Neural cell (in vitro differentiated cells): Measurements from ENCODE around the gene PLCXD3. TPM values are rescaled to one million over a fixed set of nuclear protein-coding genes. Genes with fewer than 3 reads are reported as not detected.

Source experiments
- H2AFZ ChIP-seq: fragments of 200-600, 300-800 bp; sonication (generic), shearing (Covaris generic); 2 replicates; pipeline ENCODE4 v1.6.0; 2014; ENCODE audit warnings: low read depth, mild to moderate bottlenecking, antibody characterized with exemption, low read length, moderate library complexity
- H3F3A ChIP-seq: fragments of 200-600 bp; shearing (Covaris generic); 2 replicates; pipeline ENCODE4 v1.6.1; 2016; ENCODE audit warnings: mild to moderate bottlenecking, moderate library complexity, mixed read lengths, antibody characterized with exemption, low read length; ENCODE audit not compliant: insufficient read depth, poor library complexity, severe bottlenecking
- H3K27ac ChIP-seq: fragments of 200-600, 300-800 bp; sonication (generic), shearing (Covaris generic); 2 replicates; pipeline ENCODE4 v1.5.1; 2014; ENCODE audit warnings: mild to moderate bottlenecking, low read length, moderate library complexity
- H3K27me3 ChIP-seq: fragments of 300-800, 200-600 bp; sonication (generic), shearing (Covaris generic); 2 replicates; pipeline ENCODE4 v1.6.0; 2014; ENCODE audit warnings: mild to moderate bottlenecking, low read depth, low read length, moderate library complexity; ENCODE audit not compliant: insufficient read depth
- H3K36me3 ChIP-seq: fragments of 300-800, 200-600 bp; sonication (generic), shearing (Covaris generic); 2 replicates; pipeline ENCODE4 v1.5.1; 2014; ENCODE audit warnings: mild to moderate bottlenecking, antibody characterized with exemption, low read length, moderate library complexity; ENCODE audit not compliant: insufficient read depth
- H3K4me2 ChIP-seq: fragments of 300-800, 200-600 bp; sonication (generic), shearing (Covaris generic); 2 replicates; pipeline ENCODE4 v1.6.0; 2014; ENCODE audit warnings: mild to moderate bottlenecking, low read length
- H3K4me3 ChIP-seq: fragments of 300-800, 200-600 bp; sonication (generic), shearing (Covaris generic); 2 replicates; pipeline ENCODE4 v1.5.1; 2014; ENCODE audit warnings: mild to moderate bottlenecking, low read length, moderate library complexity
- H3K79me2 ChIP-seq: fragments of 200-600 bp; shearing (Covaris generic); replicated peaks from 2 replicates; pipeline ENCODE4 v1.6.0; 2014; ENCODE audit warnings: mild to moderate bottlenecking, low read length, moderate library complexity; ENCODE audit not compliant: insufficient read depth
- H3K9ac ChIP-seq: fragments of 300-800, 200-600 bp; sonication (generic), shearing (Covaris generic); 2 replicates; pipeline ENCODE4 v1.6.1; 2016; ENCODE audit warnings: mild to moderate bottlenecking, low read length, mixed read lengths
- H3K9me2 ChIP-seq: fragments of 200-600 bp; shearing (Covaris generic); 2 replicates; pipeline ENCODE4 v1.6.1; 2016; ENCODE audit warnings: mild to moderate bottlenecking, low read length, mixed read lengths; ENCODE audit not compliant: insufficient read depth
- H3K9me3 ChIP-seq: fragments of 200-600, 300-800 bp; sonication (generic), shearing (Covaris generic); 2 replicates; pipeline ENCODE4 v1.6.1; 2016; ENCODE audit warnings: mild to moderate bottlenecking, mixed run types, low read length, moderate library complexity, mixed read lengths
- H4K20me1 ChIP-seq: fragments of 200-600 bp; shearing (Covaris generic); 2 replicates; pipeline ENCODE4 v1.6.1; 2016; ENCODE audit warnings: mild to moderate bottlenecking, mixed run types; ENCODE audit not compliant: insufficient read depth
- CTCF ChIP-seq: fragments of 450-650 bp; IDR thresholded peaks from 2 replicates; pipeline ENCODE4 v1.5.1; 2014; ENCODE audit warnings: antibody characterized with exemption, mild to moderate bottlenecking, moderate library complexity; ENCODE audit not compliant: poor library complexity, severe bottlenecking
- EP300 ChIP-seq: fragments of 450-650 bp; conservative IDR thresholded peaks from 2 replicates; pipeline ENCODE4 v1.6.1; 2014; ENCODE audit warnings: antibody characterized with exemption, mild to moderate bottlenecking, moderate library complexity; ENCODE audit not compliant: poor library complexity, severe bottlenecking
- EZH2 ChIP-seq: fragments of 200-600, 300-800 bp; shearing (Covaris generic), sonication (generic); IDR thresholded peaks from 2 replicates; pipeline ENCODE4 v1.6.1; 2014; ENCODE audit warnings: antibody characterized with exemption, low read length, borderline replicate concordance, mild to moderate bottlenecking; ENCODE audit not compliant: insufficient read depth, poor library complexity, severe bottlenecking
- MXI1 ChIP-seq: fragments of 450-650 bp; conservative IDR thresholded peaks from 2 replicates; pipeline ENCODE4 v1.6.1; 2014; ENCODE audit warnings: antibody characterized with exemption, mild to moderate bottlenecking; ENCODE audit not compliant: poor library complexity, severe bottlenecking
- POLR2AphosphoS5 ChIP-seq: IDR thresholded peaks from 2 replicates; pipeline ENCODE4 v1.6.1; 2012
- RAD21 ChIP-seq: fragments of 450-650 bp; conservative IDR thresholded peaks from 2 replicates; pipeline ENCODE4 v1.6.1; 2014; ENCODE audit warnings: antibody characterized with exemption, mild to moderate bottlenecking, moderate library complexity
- REST ChIP-seq: IDR thresholded peaks from 2 replicates; pipeline ENCODE4 v1.6.1; 2012; ENCODE audit warnings: borderline replicate concordance
- SMC3 ChIP-seq: fragments of 450-650 bp; conservative IDR thresholded peaks from 2 replicates; pipeline ENCODE4 v1.6.1; 2014; ENCODE audit warnings: antibody characterized with exemption, mild to moderate bottlenecking, moderate library complexity; ENCODE audit not compliant: poor library complexity
- TAF1 ChIP-seq: IDR thresholded peaks from 2 replicates; pipeline ENCODE4 v1.6.1; 2012; ENCODE audit warnings: low read depth
- polyA plus RNA-seq: library from polyadenylated mRNA; depleted of rRNA; stranded (reverse); fragments of >200 nt; gene quantifications from 2 replicates; pipeline ENCODE4 v1.2.3, GENCODE V29; 2014

Gene PLCXD3
- polyA plus RNA-seq, 1 donor from 2014 or later, result 6.6 TPM

GRCh38 chr5:41415242-41415641, 95.2 kb downstream of the PLCXD3 start:
- no peaks in the 10 kb centered on the region for H3K27me3 ChIP-seq
- H3K9ac ChIP-seq, result no peak overlapping the region
- no peak overlapping the region for H3K4me3 ChIP-seq
- H2AFZ ChIP-seq, result no peak overlapping the region
- no peak overlapping the region for H3K4me2 ChIP-seq
- H3F3A ChIP-seq, result peaks cover 6% of the 10 kb centered on the region
- peaks cover 3% of the 10 kb centered on the region for H3K9me2 ChIP-seq
- no peak overlapping the region for H3K27ac ChIP-seq
- no peaks in the 10 kb centered on the region for H3K36me3 ChIP-seq
- H4K20me1 ChIP-seq, result no peaks in the 10 kb centered on the region
- no peaks in the 10 kb centered on the region for H3K79me2 ChIP-seq
- no peak for TF ChIP-seq CTCF
- no peak for TF ChIP-seq EZH2
- TF ChIP-seq SMC3, result no peak
- TF ChIP-seq POLR2AphosphoS5, result no peak
- TF ChIP-seq REST, result no peak
- no peak for TF ChIP-seq MXI1
- no peak for TF ChIP-seq EP300
- no peak for TF ChIP-seq TAF1
- no peak for TF ChIP-seq RAD21
- no peaks in the 10 kb centered on the region for H3K9me3 ChIP-seq

- peaks cover 3% of the 10 kb centered on the region for H3K9me2 ChIP-seq
- no peak overlapping the region for H2AFZ ChIP-seq
- H3K4me3 ChIP-seq, result no peak overlapping the region
- H3K27ac ChIP-seq, result no peak overlapping the region
- no peaks in the 10 kb centered on the region for H3K79me2 ChIP-seq
- no peaks in the 10 kb centered on the region for H3F3A ChIP-seq
- H3K27me3 ChIP-seq, result no peaks in the 10 kb centered on the region
- H3K36me3 ChIP-seq, result no peaks in the 10 kb centered on the region
- no peaks in the 10 kb centered on the region for H3K9me3 ChIP-seq
- no peak overlapping the region for H3K9ac ChIP-seq
- H4K20me1 ChIP-seq, result no peaks in the 10 kb centered on the region
- TF ChIP-seq CTCF (no peak), RAD21 (no peak), REST (no peak), MXI1 (no peak), EZH2 (no peak), SMC3 (no peak), POLR2AphosphoS5 (no peak), EP300 (no peak), TAF1 (no peak)
- H3K4me2 ChIP-seq, result no peak overlapping the region
Observed at GRCh38 chr5:41414598-41414997, 95.8 kb downstream of the PLCXD3 start.
